NCI-H2171 (cell line): ENCODE measurements around the gene SLC17A1.

Experiments
- DNase-seq: peaks from one replicate; lab custom pipeline; 2025; lab: John Stamatoyannopoulos, UW

Gene SLC17A1

GRCh38 chr6:25832307-25832662 is 433 bp upstream of the SLC17A1 start:
- no peak for DNase-seq

GRCh38 chr6:25830458-25830857 is 1.4 kb downstream of the SLC17A1 start:
- DNase-seq: no peak

GRCh38 chr6:25829375-25829774 is 2.5 kb downstream of the SLC17A1 start:
- no peak for DNase-seq

GRCh38 chr6:25821341-25821740 is 10.5 kb downstream of the SLC17A1 start:
- no peak for DNase-seq

GRCh38 chr6:25816252-25816651 is 15.6 kb downstream of the SLC17A1 start:
- DNase-seq: no peak

GRCh38 chr6:25815194-25815593 is 16.7 kb downstream of the SLC17A1 start:
- DNase-seq: no peak

GRCh38 chr6:25804804-25805203 is 27.0 kb downstream of the SLC17A1 start:
- no peak for DNase-seq

GRCh38 chr6:25801436-25801835 is 30.4 kb downstream of the SLC17A1 start:
- no peak for DNase-seq

GRCh38 chr6:25794784-25795183 is 37.1 kb downstream of the SLC17A1 start:
- DNase-seq: no peak

GRCh38 chr6:25793970-25794369 is 37.9 kb downstream of the SLC17A1 start:
- DNase-seq: no peak

GRCh38 chr6:25792016-25792415 is 39.8 kb downstream of the SLC17A1 start:
- DNase-seq: no peak

GRCh38 chr6:25789475-25789874 is 42.4 kb downstream of the SLC17A1 start:
- DNase-seq: no peak

- DNase-seq: no peak
Observed at GRCh38 chr6:25788305-25788922, 43.4 kb downstream of the SLC17A1 start.

GRCh38 chr6:25787428-25787827 is 44.4 kb downstream of the SLC17A1 start:
- DNase-seq: no peak

GRCh38 chr6:25781134-25781533 is 50.7 kb downstream of the SLC17A1 start:
- no peak for DNase-seq

GRCh38 chr6:25777856-25778649 is 53.8 kb downstream of the SLC17A1 start:
- no peak for DNase-seq

GRCh38 chr6:25777031-25777430 is 54.8 kb downstream of the SLC17A1 start:
- no peak for DNase-seq

GRCh38 chr6:25774120-25774715 is 57.6 kb downstream of the SLC17A1 start:
- peak; percentile 45 for DNase-seq

- DNase-seq: no peak
Observed at GRCh38 chr6:25769983-25770382, 61.9 kb downstream of the SLC17A1 start.

GRCh38 chr6:25768566-25768965 is 63.3 kb downstream of the SLC17A1 start:
- no peak for DNase-seq

- DNase-seq: no peak
Observed at GRCh38 chr6:25764611-25765010, 67.2 kb downstream of the SLC17A1 start.

- no peak for DNase-seq
Observed at GRCh38 chr6:25757936-25758642, 73.8 kb downstream of the SLC17A1 start.
